Caco-2 (cell line): ENCODE results near the gene HIGD1B. TPM values are rescaled to one million over a fixed set of nuclear protein-coding genes. Genes with fewer than 3 reads are reported as not detected.

Experiments used
- BruUV-seq: library from RNA; stranded (reverse); fragments of 400-500 nt; replicated peaks from 2 replicates; lab custom pipeline; 2021; lab: Mats Ljungman, UMichigan
- CTCF ChIA-PET: fragments of 300-600 bp; sonication (Branson Sonifier 250); formaldehyde crosslinking; loops from one replicate; lab custom pipeline; 2022; ENCODE audit warnings: antibody characterized with exemption; lab: Charles Lee
- POLR2A ChIA-PET: fragments of 300-600 bp; sonication (Branson Sonifier 250); formaldehyde crosslinking; loops from one replicate; lab custom pipeline; 2022; ENCODE audit warnings: antibody characterized with exemption; lab: Charles Lee
- DNase-seq, 2 experiments: peaks; one replicate each; pipeline versions ENCODE4 v3.0.0 to v3.0.0-alpha.2; 2020 to 2022
- H3K27me3 ChIP-seq: replicated peaks from 2 replicates; pipeline ENCODE4 v1.6.0; 2011; ENCODE audit warnings: low read length; ENCODE audit not compliant: control insufficient read depth, insufficient read depth
- H3K36me3 ChIP-seq: 2 replicates; pipeline ENCODE4 v1.5.1; 2011; ENCODE audit warnings: low read length; ENCODE audit not compliant: control insufficient read depth, insufficient read depth
- H3K4me1 ChIP-seq: fragments of 250-450 bp; sonication (Bioruptor Pico); 2 replicates; pipeline ENCODE4 v1.5.1; 2020; ENCODE audit warnings: mild to moderate bottlenecking
- H3K4me3 ChIP-seq: 2 replicates; pipeline ENCODE4 v1.5.1; 2011; ENCODE audit warnings: low read depth, mild to moderate bottlenecking, control low read depth, low read length
- H3K9me3 ChIP-seq: fragments of 250-450 bp; sonication (Bioruptor Pico); 2 replicates; pipeline ENCODE4 v1.5.1; 2020; ENCODE audit warnings: mild to moderate bottlenecking, moderate library complexity
- H3K27ac Mint-ChIP-seq: one replicate; pipeline ENCODE4 v1.8.0; 2022; ENCODE audit warnings: mixed read lengths; ENCODE audit not compliant: unreplicated experiment
- H3K27me3 Mint-ChIP-seq: one replicate; pipeline ENCODE4 v1.8.0; 2022; ENCODE audit warnings: mixed read lengths; ENCODE audit not compliant: insufficient read depth, unreplicated experiment
- H3K36me3 Mint-ChIP-seq: one replicate; pipeline ENCODE4 v1.8.0; 2022; ENCODE audit warnings: mild to moderate bottlenecking, mixed read lengths; ENCODE audit not compliant: insufficient read depth, unreplicated experiment
- H3K4me1 Mint-ChIP-seq: one replicate; pipeline ENCODE4 v1.8.0; 2022; ENCODE audit warnings: low read depth, mixed read lengths; ENCODE audit not compliant: unreplicated experiment
- H3K4me3 Mint-ChIP-seq: one replicate; pipeline ENCODE4 v1.8.0; 2022; ENCODE audit warnings: mild to moderate bottlenecking, moderate library complexity, mixed read lengths; ENCODE audit not compliant: unreplicated experiment
- H3K9me3 Mint-ChIP-seq: one replicate; pipeline ENCODE4 v1.8.0; 2022; ENCODE audit warnings: mixed read lengths; ENCODE audit not compliant: unreplicated experiment
- intact Hi-C: fragments of 100-400 bp; cut with micrococcal nuclease; formaldehyde crosslinking; loops from one replicate; pipeline ENCODE4 v1.10.0; 2022; ENCODE audit not compliant: unreplicated experiment
- total RNA-seq: library from RNA; stranded (reverse); gene quantifications from 2 replicates; pipeline ENCODE4 v1.2.3, GENCODE V29; 2022
- TF ChIP-seq, protein P1 (sequence below), 2 experiments: fragments of 200-600 bp in 1 of 2; IDR thresholded peaks; 1 replicate in 1 of 2; 2 replicates in 1 of 2; pipeline versions ENCODE4 v1.5.1 to v1.8.0; 2011 to 2022; ENCODE audit warnings: antibody characterized with exemption in 1 of 2, control low read depth in 1 of 2, inconsistent platforms in 1 of 2, low read depth in 1 of 2, low read length in 1 of 2, mild to moderate bottlenecking in 1 of 2, moderate library complexity in 1 of 2; ENCODE audit not compliant: insufficient read depth in 1 of 2, severe bottlenecking in 1 of 2, unreplicated experiment in 1 of 2

HIGD1B gene
- total RNA-seq, 1 experiment from 2014 or later: not detected

DNA sequence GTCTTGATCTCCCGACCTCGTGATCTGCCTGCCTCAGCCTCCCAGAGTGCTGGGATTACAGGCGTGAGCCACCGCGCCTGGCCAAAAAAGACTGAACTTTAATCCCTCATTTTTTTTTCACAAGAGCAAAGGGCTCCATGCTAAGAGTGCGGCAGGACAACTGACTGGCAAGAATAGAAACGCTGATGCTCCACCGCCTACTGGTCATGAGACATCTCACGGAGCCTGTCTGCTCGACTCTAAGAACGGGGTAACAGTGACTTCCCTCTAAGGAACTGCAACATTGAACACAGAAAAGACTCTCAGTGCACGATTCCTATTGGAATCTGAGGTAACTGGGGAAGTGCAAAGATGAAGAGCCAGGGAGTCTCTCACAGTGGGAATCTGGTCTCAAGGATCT, 23.9 kb downstream of the HIGD1B start:
- no peaks in the 10 kb centered on the region for H3K27me3 ChIP-seq
- no peak for DNase-seq
- no peaks in the 10 kb centered on the region for H3K4me1 ChIP-seq
- H3K9me3 ChIP-seq: no peaks in the 10 kb centered on the region
- H3K4me3 ChIP-seq: no peak overlapping the region
- BruUV-seq: no TSS peak
- H3K4me1 Mint-ChIP-seq: no peaks in the 10 kb centered on the region
- peaks cover 72% of the 10 kb centered on the region for H3K36me3 Mint-ChIP-seq
- no peak overlapping the region for H3K4me3 Mint-ChIP-seq
- H3K27me3 Mint-ChIP-seq: no peaks in the 10 kb centered on the region
- no peak overlapping the region for H3K27ac Mint-ChIP-seq
- TF ChIP-seq, protein P1, sequence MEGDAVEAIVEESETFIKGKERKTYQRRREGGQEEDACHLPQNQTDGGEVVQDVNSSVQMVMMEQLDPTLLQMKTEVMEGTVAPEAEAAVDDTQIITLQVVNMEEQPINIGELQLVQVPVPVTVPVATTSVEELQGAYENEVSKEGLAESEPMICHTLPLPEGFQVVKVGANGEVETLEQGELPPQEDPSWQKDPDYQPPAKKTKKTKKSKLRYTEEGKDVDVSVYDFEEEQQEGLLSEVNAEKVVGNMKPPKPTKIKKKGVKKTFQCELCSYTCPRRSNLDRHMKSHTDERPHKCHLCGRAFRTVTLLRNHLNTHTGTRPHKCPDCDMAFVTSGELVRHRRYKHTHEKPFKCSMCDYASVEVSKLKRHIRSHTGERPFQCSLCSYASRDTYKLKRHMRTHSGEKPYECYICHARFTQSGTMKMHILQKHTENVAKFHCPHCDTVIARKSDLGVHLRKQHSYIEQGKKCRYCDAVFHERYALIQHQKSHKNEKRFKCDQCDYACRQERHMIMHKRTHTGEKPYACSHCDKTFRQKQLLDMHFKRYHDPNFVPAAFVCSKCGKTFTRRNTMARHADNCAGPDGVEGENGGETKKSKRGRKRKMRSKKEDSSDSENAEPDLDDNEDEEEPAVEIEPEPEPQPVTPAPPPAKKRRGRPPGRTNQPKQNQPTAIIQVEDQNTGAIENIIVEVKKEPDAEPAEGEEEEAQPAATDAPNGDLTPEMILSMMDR (IDR thresholded peaks at IDR 0.05; ENCODE audit: insufficient read depth in 1 of 2, low read depth in 1 of 2, low read length in 1 of 2, severe bottlenecking in 1 of 2, unreplicated experiment in 1 of 2): no peak
- no peaks in the 10 kb centered on the region for H3K9me3 Mint-ChIP-seq
- CTCF ChIA-PET: no interaction called here
- peaks cover 1% of the 10 kb centered on the region for H3K36me3 ChIP-seq
- POLR2A ChIA-PET: no interaction called here
- intact Hi-C loops: no loop called here

DNA sequence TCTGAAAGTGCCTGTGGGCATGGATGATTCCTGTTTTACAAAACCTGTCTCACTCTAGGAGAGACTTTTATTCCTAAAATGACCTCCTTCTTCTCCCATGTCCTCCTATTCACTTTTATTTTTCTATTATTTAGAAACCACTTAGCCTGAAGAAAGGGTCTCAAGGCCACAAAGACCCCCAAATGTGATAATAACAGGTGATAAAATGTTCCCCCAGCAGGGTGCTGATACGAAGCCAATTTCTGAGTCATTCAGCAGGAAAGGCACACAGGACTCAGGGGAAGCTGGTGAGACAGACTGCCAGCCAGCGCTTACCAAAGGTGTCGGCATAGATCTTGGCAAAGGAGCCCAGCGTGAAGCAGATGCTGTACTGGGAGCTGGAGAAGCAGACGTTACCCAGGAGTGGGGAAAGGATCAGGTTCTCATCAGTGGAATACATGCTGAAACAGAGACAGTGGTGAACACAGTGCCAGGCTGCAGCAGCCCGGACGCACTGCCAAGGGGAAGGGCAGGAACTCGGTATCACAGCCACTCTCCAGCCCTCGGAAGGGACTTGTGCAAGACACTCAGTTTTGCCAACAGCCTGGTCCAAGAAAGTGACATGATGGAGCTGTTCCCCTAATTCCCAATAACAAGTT, 24.6 kb downstream of the HIGD1B start:
- Mint-ChIP-seq H3K36me3 (peaks cover 73% of the 10 kb centered on the region), H3K4me1 (no peaks in the 10 kb centered on the region), H3K27ac (no peak overlapping the region), H3K9me3 (no peaks in the 10 kb centered on the region), H3K4me3 (no peak overlapping the region), H3K27me3 (no peaks in the 10 kb centered on the region)
- Histone ChIP-seq H3K9me3 (no peaks in the 10 kb centered on the region), H3K4me3 (no peak overlapping the region), H3K27me3 (no peaks in the 10 kb centered on the region), H3K36me3 (peaks cover 1% of the 10 kb centered on the region), H3K4me1 (no peaks in the 10 kb centered on the region)
- intact Hi-C loops: no loop called here
- TF ChIP-seq, protein P1 (IDR thresholded peaks at IDR 0.05; ENCODE audit: insufficient read depth in 1 of 2, low read depth in 1 of 2, low read length in 1 of 2, severe bottlenecking in 1 of 2, unreplicated experiment in 1 of 2): no peak
- no TSS peak for BruUV-seq
- ChIA-PET CTCF (no interaction called here), POLR2A (no interaction called here)
- DNase-seq: no peak

DNA sequence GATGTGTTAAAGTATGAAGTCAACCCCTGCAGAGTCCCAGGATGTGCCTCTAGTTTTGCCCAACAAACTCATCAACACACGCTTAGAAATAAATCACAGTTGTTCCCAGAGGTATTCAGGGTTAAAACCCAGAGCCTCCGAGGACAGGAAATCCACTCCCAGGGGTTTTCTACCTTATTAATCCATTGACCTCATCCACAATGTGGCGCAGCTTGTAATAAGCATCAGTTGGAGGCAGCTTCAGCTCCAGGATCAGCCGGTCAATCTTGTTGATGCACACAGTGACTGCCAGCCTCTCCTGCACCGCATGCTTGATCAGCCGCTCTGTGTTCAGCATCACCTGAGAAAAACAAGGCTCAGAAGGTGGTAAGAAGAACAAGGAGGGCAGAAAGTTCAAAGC, 28.1 kb downstream of the HIGD1B start:
- ChIA-PET POLR2A (no interaction called here), CTCF (no interaction called here)
- Histone ChIP-seq H3K9me3 (no peaks in the 10 kb centered on the region), H3K27me3 (no peaks in the 10 kb centered on the region), H3K4me1 (no peaks in the 10 kb centered on the region), H3K36me3 (peaks cover 1% of the 10 kb centered on the region), H3K4me3 (no peak overlapping the region)
- BruUV-seq: no TSS peak
- Mint-ChIP-seq H3K27me3 (no peaks in the 10 kb centered on the region), H3K4me1 (no peaks in the 10 kb centered on the region), H3K4me3 (no peak overlapping the region), H3K9me3 (no peaks in the 10 kb centered on the region), H3K27ac (no peak overlapping the region), H3K36me3 (peaks cover 84% of the 10 kb centered on the region)
- intact Hi-C loops: no loop called here
- no peak for DNase-seq
- TF ChIP-seq, protein P1 (IDR thresholded peaks at IDR 0.05; ENCODE audit: insufficient read depth in 1 of 2, low read depth in 1 of 2, low read length in 1 of 2, severe bottlenecking in 1 of 2, unreplicated experiment in 1 of 2): no peak
